Skeletal muscle tissue (tissue), 4 donors: ENCODE data around the gene AK8. TPM values are rescaled to one million over a fixed set of nuclear protein-coding genes. Genes with fewer than 3 reads are reported as not detected.

Experiments
- H3K27ac ChIP-seq: one replicate; pipeline ENCODE4 v1.7.0; 2013; ENCODE audit warnings: mild to moderate bottlenecking, low read depth, low read length, inconsistent platforms
- H3K27me3 ChIP-seq, 3 donors: one replicate each; pipeline ENCODE4 v1.7.0; 2013; ENCODE audit warnings: low read length in 3 of 3; ENCODE audit not compliant: control insufficient read depth in 3 of 3, insufficient read depth in 3 of 3
- H3K36me3 ChIP-seq, 3 donors: one replicate each; pipeline ENCODE4 v1.7.0; 2013; ENCODE audit warnings: low read length in 3 of 3; ENCODE audit not compliant: control insufficient read depth in 3 of 3, insufficient read depth in 3 of 3
- H3K4me1 ChIP-seq, 3 donors: one replicate each; pipeline ENCODE4 v1.7.0; 2013; ENCODE audit warnings: low read length in 3 of 3, mild to moderate bottlenecking in 3 of 3; ENCODE audit not compliant: control insufficient read depth in 3 of 3, insufficient read depth in 3 of 3
- H3K4me3 ChIP-seq, 3 donors: one replicate each; pipeline ENCODE4 v1.7.0; 2013; ENCODE audit warnings: low read length in 3 of 3
- H3K9ac ChIP-seq, 3 donors: one replicate each; pipeline ENCODE4 v1.7.0; 2013; ENCODE audit warnings: low read length in 3 of 3, mild to moderate bottlenecking in 3 of 3, moderate library complexity in 2 of 3, low read depth in 1 of 3
- H3K9me3 ChIP-seq, 3 donors: one replicate each; pipeline ENCODE4 v1.7.0; 2013; ENCODE audit warnings: low read length in 3 of 3; ENCODE audit not compliant: control insufficient read depth in 3 of 3
- total RNA-seq: library from RNA; depleted of rRNA; stranded (reverse); fragments of >200 nt; gene quantifications from one replicate; pipeline ENCODE4 v1.2.3, GENCODE V29; 2014
- donor health status: Osteomylitis.

AK8 gene
- total RNA-seq, 1 donor from 2014 or later, result 0.52 TPM

DNA sequence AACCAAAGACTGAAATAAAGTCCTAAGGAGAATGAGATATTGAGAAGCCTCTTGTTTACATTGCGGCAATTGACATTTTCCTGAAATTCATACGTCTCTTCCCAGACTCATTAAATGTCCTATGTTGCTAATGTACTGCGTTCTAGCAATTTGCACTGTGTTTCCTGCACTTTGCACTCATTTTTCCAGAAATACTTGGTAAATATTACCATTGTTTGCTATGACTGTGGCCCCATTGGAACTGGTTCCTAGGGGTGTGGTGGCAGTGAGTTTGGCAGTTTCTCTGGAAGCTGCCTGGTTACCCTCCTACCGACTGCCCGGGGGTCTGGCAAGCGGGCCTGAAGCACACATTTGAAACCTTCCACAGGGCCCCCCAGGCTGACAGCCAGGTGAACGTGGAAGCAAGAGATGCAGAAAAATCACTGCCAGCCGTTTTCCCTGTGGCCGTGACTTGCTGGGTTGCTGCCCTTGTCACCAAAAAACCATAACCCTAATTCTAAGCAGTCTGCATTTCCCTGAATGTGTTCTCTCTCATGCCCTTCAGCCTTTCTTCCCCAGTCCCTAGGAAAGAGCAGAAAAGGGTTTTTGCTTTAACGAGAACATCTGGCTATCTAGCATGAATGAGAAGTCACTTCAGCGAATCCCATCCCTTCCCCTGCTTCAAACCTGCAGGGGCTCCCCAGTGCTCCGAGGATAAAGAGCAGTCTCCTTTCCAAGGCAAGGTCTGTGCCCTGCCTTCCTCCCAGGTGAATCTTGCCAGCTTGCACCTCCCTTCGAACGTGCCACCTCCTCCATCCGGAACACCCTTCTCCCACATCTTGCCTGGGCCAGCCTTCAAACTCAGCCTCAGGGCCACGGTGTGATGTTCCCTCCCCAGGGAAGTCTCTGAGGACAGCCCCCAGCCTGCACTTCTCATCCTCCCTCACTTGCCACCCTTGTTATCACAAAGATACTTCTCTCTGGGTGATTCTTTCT lies 84.2 kb downstream of the AK8 start:
- Histone ChIP-seq H3K4me3 (no peak overlapping the region), H3K27me3 (peaks cover 4 to 26% (median 23%) of the 10 kb centered on the region in 3 donors), H3K36me3 (no peaks in the 10 kb centered on the region), H3K9me3 (no peaks in the 10 kb centered on the region), H3K4me1 (peaks cover 0 to 4% (median 0%) of the 10 kb centered on the region in 3 donors), H3K27ac (no peak overlapping the region), H3K9ac (no peak overlapping the region)

DNA sequence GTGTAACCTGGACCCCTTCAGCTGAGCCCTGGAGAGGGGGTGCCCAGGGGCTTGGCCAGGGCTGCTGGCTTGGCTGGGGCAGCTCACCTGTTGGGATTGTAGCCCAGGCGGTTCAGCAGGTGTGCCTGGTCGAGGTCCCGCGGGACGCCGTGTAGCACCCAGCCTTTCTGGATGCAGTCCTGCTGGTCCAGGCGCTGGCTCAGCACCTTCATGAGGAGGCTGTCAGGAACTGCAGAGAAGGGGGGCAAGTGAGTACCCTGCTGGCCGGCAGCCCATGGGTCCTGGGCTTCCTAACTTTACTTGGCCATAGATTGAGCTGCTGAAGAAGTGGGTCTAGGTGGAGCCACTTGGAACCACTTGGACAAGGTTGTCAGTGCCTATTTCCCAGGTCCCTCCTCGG lies 85.5 kb downstream of the AK8 start:
- H3K27me3 ChIP-seq, result peaks cover 4 to 19% (median 16%) of the 10 kb centered on the region in 3 donors
- no peak overlapping the region for H3K9ac ChIP-seq
- no peaks in the 10 kb centered on the region for H3K36me3 ChIP-seq
- no peak overlapping the region for H3K4me3 ChIP-seq
- H3K4me1 ChIP-seq, result no peaks in the 10 kb centered on the region
- peaks cover 0 to 4% (median 0%) of the 10 kb centered on the region in 3 donors for H3K9me3 ChIP-seq
- no peak overlapping the region for H3K27ac ChIP-seq

GRCh38 chr9:132791699-132792240 lies 86.3 kb downstream of the AK8 start:
- no peak overlapping the region for H3K4me3 ChIP-seq
- H3K4me1 ChIP-seq, result no peaks in the 10 kb centered on the region
- peaks cover 4 to 19% (median 16%) of the 10 kb centered on the region in 3 donors for H3K27me3 ChIP-seq
- no peak overlapping the region for H3K9ac ChIP-seq
- H3K9me3 ChIP-seq, result peaks cover 0 to 4% (median 0%) of the 10 kb centered on the region in 3 donors
- H3K36me3 ChIP-seq, result no peaks in the 10 kb centered on the region
- H3K27ac ChIP-seq, result no peak overlapping the region

GRCh38 chr9:132789719-132790118 lies 88.4 kb downstream of the AK8 start:
- H3K27me3 ChIP-seq, result peaks cover 4 to 14% (median 10%) of the 10 kb centered on the region in 3 donors
- H3K9me3 ChIP-seq, result peaks cover 0 to 4% (median 0%) of the 10 kb centered on the region in 3 donors
- H3K36me3 ChIP-seq, result no peaks in the 10 kb centered on the region
- H3K4me1 ChIP-seq, result no peaks in the 10 kb centered on the region
- no peak overlapping the region for H3K9ac ChIP-seq
- H3K27ac ChIP-seq, result no peak overlapping the region
- H3K4me3 ChIP-seq, result no peak overlapping the region

GRCh38 chr9:132788378-132788777 lies 89.7 kb downstream of the AK8 start:
- H3K27ac ChIP-seq, result no peak overlapping the region
- H3K9me3 ChIP-seq, result peaks cover 0 to 4% (median 0%) of the 10 kb centered on the region in 3 donors
- H3K4me3 ChIP-seq, result no peak overlapping the region
- H3K27me3 ChIP-seq, result peaks cover 0 to 13% (median 3%) of the 10 kb centered on the region in 3 donors
- H3K36me3 ChIP-seq, result no peaks in the 10 kb centered on the region
- no peak overlapping the region for H3K9ac ChIP-seq
- H3K4me1 ChIP-seq, result no peaks in the 10 kb centered on the region

GRCh38 chr9:132787748-132788159 lies 90.3 kb downstream of the AK8 start:
- peaks cover 0 to 4% (median 0%) of the 10 kb centered on the region in 3 donors for H3K9me3 ChIP-seq
- no peak overlapping the region for H3K9ac ChIP-seq
- H3K27me3 ChIP-seq, result peaks cover 0 to 13% (median 3%) of the 10 kb centered on the region in 3 donors
- no peaks in the 10 kb centered on the region for H3K36me3 ChIP-seq
- no peaks in the 10 kb centered on the region for H3K4me1 ChIP-seq
- H3K4me3 ChIP-seq, result no peak overlapping the region
- no peak overlapping the region for H3K27ac ChIP-seq

GRCh38 chr9:132784286-132784830 lies 93.7 kb downstream of the AK8 start:
- no peak overlapping the region for H3K9ac ChIP-seq
- peaks cover 0 to 4% (median 0%) of the 10 kb centered on the region in 3 donors for H3K9me3 ChIP-seq
- no peaks in the 10 kb centered on the region for H3K36me3 ChIP-seq
- no peak overlapping the region for H3K4me3 ChIP-seq
- H3K27me3 ChIP-seq, result peaks cover 6 to 20% (median 17%) of the 10 kb centered on the region in 3 donors
- H3K4me1 ChIP-seq, result no peaks in the 10 kb centered on the region
- no peak overlapping the region for H3K27ac ChIP-seq

DNA sequence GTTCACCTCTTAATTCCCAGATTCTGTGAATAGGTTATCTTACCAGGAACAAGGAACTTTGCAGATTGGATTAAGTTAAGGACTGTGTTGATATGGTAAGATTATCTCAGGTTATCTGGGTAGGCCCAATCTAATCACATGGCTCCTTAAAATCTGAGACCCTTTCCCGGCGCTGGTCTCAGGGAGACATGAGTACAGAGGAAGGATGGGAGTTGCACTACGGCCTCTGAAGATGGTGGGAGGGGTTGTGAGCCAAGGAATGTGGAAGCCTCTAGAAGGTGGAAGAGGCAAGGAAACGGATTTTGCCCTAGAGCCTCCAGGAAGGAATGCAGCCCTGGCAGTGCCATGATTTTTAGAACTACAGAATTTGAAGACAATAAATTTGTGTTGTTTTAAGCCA lies 95.1 kb downstream of the AK8 start:
- Histone ChIP-seq H3K27ac (no peak overlapping the region), H3K4me3 (no peak overlapping the region), H3K36me3 (no peaks in the 10 kb centered on the region), H3K9ac (no peak overlapping the region), H3K9me3 (peaks cover 0 to 3% (median 0%) of the 10 kb centered on the region in 3 donors), H3K4me1 (no peaks in the 10 kb centered on the region), H3K27me3 (peaks cover 6 to 26% (median 20%) of the 10 kb centered on the region in 3 donors)

GRCh38 chr9:132782037-132782436 lies 96.0 kb downstream of the AK8 start:
- no peaks in the 10 kb centered on the region for H3K4me1 ChIP-seq
- no peak overlapping the region for H3K27ac ChIP-seq
- H3K27me3 ChIP-seq, result peaks cover 6 to 26% (median 23%) of the 10 kb centered on the region in 3 donors
- no peaks in the 10 kb centered on the region for H3K36me3 ChIP-seq
- H3K4me3 ChIP-seq, result no peak overlapping the region
- H3K9me3 ChIP-seq, result no peaks in the 10 kb centered on the region
- no peak overlapping the region for H3K9ac ChIP-seq
